Activated naive CD4-positive, alpha-beta T cell treated with anti-CD3 and anti-CD28 coated beads, Interleukin-2, amount 10 ng/mL, durations not matched to agents 7 days and 5 days (primary cell): ENCODE results near the gene ITFG2.
"Not testable (repeated sequence)": the region's sequence is repeated elsewhere in the genome, so short reads cannot be mapped to it uniquely, and the experiment has no call there.

Experiments used
- CTCF ChIA-PET: fragments of 350-600 bp; sonication (Branson Sonifier 250); formaldehyde crosslinking; loops from one replicate; lab custom pipeline; 2021; ENCODE audit warnings: antibody characterized with exemption; lab: Charles Lee
- DNase-seq: peaks from one replicate; pipeline ENCODE4 v3.0.0-alpha.2; 2020
- H3K27ac Mint-ChIP-seq: one replicate; pipeline ENCODE4 v1.8.0; 2021; ENCODE audit warnings: mild to moderate bottlenecking, moderate library complexity, mixed read lengths
- H3K27me3 Mint-ChIP-seq: one replicate; pipeline ENCODE4 v1.8.0; 2021; ENCODE audit warnings: mild to moderate bottlenecking, mixed read lengths
- H3K36me3 Mint-ChIP-seq: one replicate; pipeline ENCODE4 v1.8.0; 2021; ENCODE audit warnings: mixed read lengths
- H3K4me1 Mint-ChIP-seq: one replicate; pipeline ENCODE4 v1.8.0; 2021; ENCODE audit warnings: mixed read lengths
- H3K4me3 Mint-ChIP-seq: one replicate; pipeline ENCODE4 v1.8.0; 2021; ENCODE audit warnings: mild to moderate bottlenecking, moderate library complexity, mixed read lengths
- H3K9me3 Mint-ChIP-seq: one replicate; pipeline ENCODE4 v1.8.0; 2021; ENCODE audit warnings: mixed read lengths

ITFG2 gene

DNA sequence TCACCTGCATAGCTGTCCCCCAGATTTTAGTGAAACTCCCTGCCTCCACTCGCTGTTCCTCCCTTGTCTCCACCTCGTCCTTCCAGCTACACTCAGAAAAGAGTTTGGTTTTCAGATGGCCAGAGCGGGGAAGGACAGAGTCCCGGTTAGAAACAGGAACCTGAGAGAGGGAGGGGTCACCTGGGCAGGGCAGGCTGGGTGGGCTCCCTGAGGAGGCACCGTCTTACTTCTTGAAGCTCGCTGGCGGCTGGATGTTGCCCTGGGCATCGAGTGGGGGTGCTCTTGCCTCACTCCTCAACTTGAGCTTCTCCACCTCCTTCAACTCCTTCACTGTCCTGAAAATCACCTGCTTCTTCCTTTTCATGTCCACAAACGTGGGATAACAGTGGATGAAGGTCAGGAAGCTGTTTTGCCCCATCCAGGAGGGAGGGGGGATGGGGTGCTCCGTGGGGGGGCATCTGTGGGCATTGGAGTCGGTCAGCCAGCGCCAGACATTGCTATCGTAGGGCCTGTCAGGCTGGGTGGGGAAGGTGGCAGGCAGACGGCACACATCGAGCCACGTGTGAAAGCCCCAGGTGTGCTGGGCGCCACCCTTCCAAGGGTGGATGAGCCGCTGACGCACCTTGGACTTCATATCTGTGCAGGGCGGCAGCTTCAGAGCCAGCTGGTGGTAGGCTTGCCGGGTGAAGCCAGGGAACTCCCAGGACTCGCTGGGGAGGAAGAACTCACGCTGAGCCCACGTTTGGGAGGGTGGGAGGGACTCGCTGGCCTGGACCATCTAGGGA, 42.4 kb downstream of the ITFG2 start:
- H3K4me1 Mint-ChIP-seq, result no peaks in the 10 kb centered on the region
- DNase-seq, result no peak

DNA sequence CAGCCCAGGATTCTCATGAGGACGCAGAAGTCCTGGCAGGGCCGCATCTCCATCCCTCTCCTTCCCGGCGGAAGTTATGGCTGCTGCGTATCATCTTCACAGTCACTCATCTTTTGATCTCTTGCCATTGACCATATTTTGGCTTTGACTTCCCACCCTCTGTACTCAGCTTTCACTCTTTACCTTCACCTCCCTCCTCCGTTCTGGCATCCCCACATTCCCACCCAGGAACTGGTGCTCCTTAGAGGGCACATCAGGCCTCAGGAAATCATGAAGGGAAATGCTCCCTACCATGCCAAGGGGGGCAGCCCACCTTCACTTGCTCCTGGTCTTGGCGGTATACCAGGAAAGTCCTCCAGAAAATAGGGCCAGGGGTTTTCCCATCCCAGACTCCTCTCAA, 43.1 kb downstream of the ITFG2 start:
- no peak for DNase-seq
- no peaks in the 10 kb centered on the region for H3K9me3 Mint-ChIP-seq
- peaks cover 31% of the 10 kb centered on the region for H3K36me3 Mint-ChIP-seq
- no peaks in the 10 kb centered on the region for H3K4me1 Mint-ChIP-seq
- no peak overlapping the region for H3K27ac Mint-ChIP-seq
- H3K27me3 Mint-ChIP-seq, result no peaks in the 10 kb centered on the region
- H3K4me3 Mint-ChIP-seq, result no peak overlapping the region
- CTCF ChIA-PET, result interaction anchor here (1.3 to 2.4 kb wide), 3 partner anchors 83 to 220 kb away, joined by 3 to 35 read pairs (median 4); no protein-coding TSS in a partner anchor

More for the DNA sequence above, 42.4 kb downstream of the ITFG2 start:
- CTCF ChIA-PET, result interaction anchor here (0.8 to 2.6 kb wide), 10 partner anchors 9 to 186 kb away, joined by 3 to 35 read pairs (median 5); no protein-coding TSS in a partner anchor
- H3K4me3 Mint-ChIP-seq, result no peak overlapping the region
- no peaks in the 10 kb centered on the region for H3K9me3 Mint-ChIP-seq
- H3K36me3 Mint-ChIP-seq, result peaks cover 25% of the 10 kb centered on the region
- H3K27me3 Mint-ChIP-seq, result no peaks in the 10 kb centered on the region
- no peak overlapping the region for H3K27ac Mint-ChIP-seq

DNA sequence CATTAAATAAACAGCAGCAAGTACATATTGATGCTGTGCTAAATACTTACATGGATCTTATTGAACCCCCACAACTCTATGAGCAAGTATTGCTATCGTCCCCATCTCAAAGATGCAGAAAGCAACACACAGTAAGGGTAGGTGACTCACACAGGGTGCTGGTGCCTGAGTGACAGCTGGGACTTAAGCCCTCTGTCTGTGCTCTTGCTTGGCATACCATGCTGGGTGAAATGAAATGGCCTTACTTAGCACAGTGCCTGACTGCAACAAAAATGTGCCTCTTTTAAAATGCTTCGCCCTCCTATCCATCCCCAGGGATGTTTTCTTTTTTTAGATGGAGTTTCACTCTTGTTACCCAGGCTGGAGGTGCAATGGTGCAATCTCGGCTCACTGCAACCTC, 43.6 kb downstream of the ITFG2 start:
- no peaks in the 10 kb centered on the region for H3K9me3 Mint-ChIP-seq
- H3K4me3 Mint-ChIP-seq, result no peak overlapping the region
- no peaks in the 10 kb centered on the region for H3K4me1 Mint-ChIP-seq
- no peak for DNase-seq
- H3K27me3 Mint-ChIP-seq, result no peaks in the 10 kb centered on the region
- H3K36me3 Mint-ChIP-seq, result peaks cover 31% of the 10 kb centered on the region
- CTCF ChIA-PET, result interaction anchor here (0.9 to 1.6 kb wide), 2 partner anchors 13 to 219 kb away, joined by 3 read pairs; no protein-coding TSS in a partner anchor
- H3K27ac Mint-ChIP-seq, result no peak overlapping the region

- Mint-ChIP-seq H3K27me3 (no peaks in the 10 kb centered on the region), H3K36me3 (peaks cover 38% of the 10 kb centered on the region), H3K4me1 (no peaks in the 10 kb centered on the region), H3K9me3 (no peaks in the 10 kb centered on the region), H3K27ac (no peak within 1 kb of the TSS), H3K4me3 (no peak within 1 kb of the TSS)
- CTCF ChIA-PET, result interaction anchor here (0.9 to 1.6 kb wide), 2 partner anchors 14 to 218 kb away, joined by 3 read pairs; no protein-coding TSS in a partner anchor
- DNase-seq, result no peak
Measured at GRCh38 chr12:2857021-2857431, 44.6 kb downstream of the ITFG2 start, which contains the start of gene TEX52. TEX52 (minus strand) TSS chr12:2857039; CDS start chr12:2857026, 13 bp downstream.

DNA sequence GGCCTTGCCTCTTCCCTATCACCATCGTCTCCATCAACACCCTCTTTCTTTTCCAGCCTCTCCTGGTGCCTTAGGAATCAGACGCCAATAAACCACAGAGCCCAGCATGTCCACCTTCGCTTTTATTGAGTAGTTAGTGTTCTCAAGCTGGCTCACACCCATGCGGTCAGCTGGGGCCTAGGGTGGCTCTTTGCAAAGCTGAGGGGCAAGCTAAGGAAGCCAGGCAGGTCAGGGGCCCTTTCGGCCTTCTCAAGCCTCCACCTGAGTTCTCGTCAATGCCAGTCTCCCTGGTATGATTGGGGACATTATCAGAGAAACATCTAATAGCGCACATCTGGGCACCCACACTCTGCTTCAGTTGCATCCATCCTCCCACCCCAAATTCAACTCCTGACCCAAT, 45.1 kb downstream of the ITFG2 start:
- H3K4me1 Mint-ChIP-seq, result no peaks in the 10 kb centered on the region
- H3K4me3 Mint-ChIP-seq, result no peak overlapping the region
- no peak for DNase-seq
- CTCF ChIA-PET, result no interaction called here
- no peaks in the 10 kb centered on the region for H3K27me3 Mint-ChIP-seq
- H3K36me3 Mint-ChIP-seq, result peaks cover 40% of the 10 kb centered on the region
- no peak overlapping the region for H3K27ac Mint-ChIP-seq
- H3K9me3 Mint-ChIP-seq, result no peaks in the 10 kb centered on the region

DNA sequence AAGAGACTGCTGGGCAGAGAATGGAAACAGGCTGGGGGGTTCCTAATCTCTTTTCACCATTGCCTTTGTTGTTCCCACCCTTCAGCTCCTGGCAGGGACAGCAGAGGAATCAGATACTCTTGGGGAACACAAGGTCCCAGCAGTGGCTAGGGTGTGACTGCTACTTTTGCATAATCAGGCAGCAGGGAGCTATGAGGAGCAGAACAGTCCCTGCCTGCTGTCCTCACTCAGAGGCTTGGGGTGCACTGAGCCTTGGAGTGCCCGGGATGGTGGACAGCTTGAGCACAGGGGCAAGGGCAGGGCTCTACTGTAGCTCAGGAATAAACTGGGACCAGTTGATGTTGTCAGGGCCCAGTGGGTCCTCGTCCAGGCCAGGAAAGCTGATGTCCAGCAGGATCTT, 45.9 kb downstream of the ITFG2 start:
- no peak overlapping the region for H3K27ac Mint-ChIP-seq
- peaks cover 47% of the 10 kb centered on the region for H3K36me3 Mint-ChIP-seq

DNA sequence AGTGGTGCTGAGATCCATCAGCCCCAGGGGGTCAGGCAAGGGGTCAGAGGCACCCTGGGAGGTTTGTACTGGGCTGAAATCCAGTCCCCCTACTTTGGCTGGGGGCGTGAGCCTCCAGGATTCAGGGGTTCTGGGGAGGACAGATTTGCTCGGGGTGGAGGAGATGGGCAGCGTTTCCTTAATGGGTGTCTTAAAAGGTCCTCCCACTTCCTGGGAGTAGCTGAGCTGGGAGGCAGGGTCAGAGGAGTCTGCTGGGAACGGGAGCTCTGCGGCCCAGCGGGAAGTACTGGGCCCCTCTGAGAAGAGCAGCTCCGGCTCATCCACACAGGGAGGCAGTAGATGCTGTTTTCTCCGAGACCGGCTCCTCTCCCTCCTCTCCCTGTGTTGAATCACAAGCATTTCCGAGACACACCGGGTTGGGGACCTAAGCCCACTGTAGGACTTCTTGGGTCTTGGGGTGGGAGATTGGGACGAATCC, 46.5 kb downstream of the ITFG2 start:
- H3K4me1 Mint-ChIP-seq, result no peaks in the 10 kb centered on the region
- CTCF ChIA-PET, result interaction anchor here (1.9 kb wide), 1 partner anchor 86 kb away, joined by 4 read pairs; no protein-coding TSS in a partner anchor
- DNase-seq, result no peak

More for the DNA sequence above, 45.9 kb downstream of the ITFG2 start:
- no peaks in the 10 kb centered on the region for H3K9me3 Mint-ChIP-seq
- CTCF ChIA-PET, result interaction anchor here (0.6 kb wide), 1 partner anchor 9 kb away, joined by 3 read pairs; no protein-coding TSS in a partner anchor
- H3K27me3 Mint-ChIP-seq, result no peaks in the 10 kb centered on the region
- no peak overlapping the region for H3K4me3 Mint-ChIP-seq
- H3K4me1 Mint-ChIP-seq, result no peaks in the 10 kb centered on the region
- DNase-seq, result no peak

GRCh38 chr12:2860170-2860569, 47.7 kb downstream of the ITFG2 start:
- Mint-ChIP-seq H3K27me3 (no peaks in the 10 kb centered on the region), H3K9me3 (no peaks in the 10 kb centered on the region), H3K36me3 (peaks cover 58% of the 10 kb centered on the region), H3K4me3 (no peak overlapping the region), H3K4me1 (no peaks in the 10 kb centered on the region), H3K27ac (no peak overlapping the region)
- DNase-seq, result no peak
- CTCF ChIA-PET, result interaction anchor here (0.6 to 1.9 kb wide), 2 partner anchors 10 to 85 kb away, joined by 3 to 4 read pairs; no protein-coding TSS in a partner anchor

More for the DNA sequence above, 46.5 kb downstream of the ITFG2 start:
- Mint-ChIP-seq H3K9me3 (no peaks in the 10 kb centered on the region), H3K27ac (no peak overlapping the region), H3K4me3 (no peak overlapping the region), H3K36me3 (peaks cover 49% of the 10 kb centered on the region), H3K27me3 (no peaks in the 10 kb centered on the region)

- no peaks in the 10 kb centered on the region for H3K9me3 Mint-ChIP-seq
- H3K36me3 Mint-ChIP-seq, result peaks cover 67% of the 10 kb centered on the region
- no peaks in the 10 kb centered on the region for H3K4me1 Mint-ChIP-seq
- DNase-seq, result no peak
- H3K4me3 Mint-ChIP-seq, result no peak overlapping the region
- CTCF ChIA-PET, result no interaction called here
- no peak overlapping the region for H3K27ac Mint-ChIP-seq
- H3K27me3 Mint-ChIP-seq, result no peaks in the 10 kb centered on the region
Measured at GRCh38 chr12:2862876-2863275, 50.4 kb downstream of the ITFG2 start.

- CTCF ChIA-PET, result interaction anchor here (1.0 to 1.1 kb wide), 2 partner anchors 9 to 18 kb away, joined by 3 to 6 read pairs; no protein-coding TSS in a partner anchor
- not testable (repeated sequence) for DNase-seq, H3K27ac Mint-ChIP-seq, H3K4me1 Mint-ChIP-seq, H3K9me3 Mint-ChIP-seq, H3K4me3 Mint-ChIP-seq, H3K27me3 Mint-ChIP-seq
- peaks cover 67% of the 10 kb centered on the region for H3K36me3 Mint-ChIP-seq
Measured at GRCh38 chr12:2863402-2863801, 50.9 kb downstream of the ITFG2 start.

DNA sequence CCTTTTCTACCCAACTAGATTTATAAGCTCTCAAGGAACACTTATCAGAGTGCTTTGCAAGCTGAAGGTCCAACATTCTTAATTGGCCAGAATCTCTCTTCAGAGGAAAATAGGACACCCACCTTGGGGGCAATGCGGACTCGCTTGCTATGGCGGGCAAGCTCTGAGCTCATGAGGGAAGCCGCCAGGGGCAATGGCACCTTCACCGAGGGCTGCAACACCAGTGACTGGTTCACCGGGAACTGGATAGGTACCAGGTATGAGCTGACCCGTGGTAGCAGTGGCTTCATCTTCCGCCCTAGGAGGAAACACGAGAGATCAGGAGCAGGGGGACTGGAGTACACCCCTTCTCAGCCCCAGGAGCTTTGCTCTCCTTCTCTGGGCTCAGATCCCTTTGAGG, 51.7 kb downstream of the ITFG2 start:
- H3K4me3 Mint-ChIP-seq, result no peak overlapping the region
- peaks cover 2% of the 10 kb centered on the region for H3K4me1 Mint-ChIP-seq
- no peak for DNase-seq
- no peaks in the 10 kb centered on the region for H3K9me3 Mint-ChIP-seq
- peak overlapping the region; percentile 35 for H3K27ac Mint-ChIP-seq
- CTCF ChIA-PET, result interaction anchor here (0.8 to 1.1 kb wide), 3 partner anchors 10 to 19 kb away, joined by 3 to 6 read pairs (median 3); no protein-coding TSS in a partner anchor
- peaks cover 70% of the 10 kb centered on the region for H3K36me3 Mint-ChIP-seq
- H3K27me3 Mint-ChIP-seq, result no peaks in the 10 kb centered on the region

- H3K4me1 Mint-ChIP-seq, result peaks cover 15% of the 10 kb centered on the region
- H3K36me3 Mint-ChIP-seq, result peaks cover 53% of the 10 kb centered on the region
- CTCF ChIA-PET, result interaction anchor here (0.8 kb wide), 1 partner anchor 76 kb away, joined by 3 read pairs; no protein-coding TSS in a partner anchor
- DNase-seq, H3K27me3 Mint-ChIP-seq, H3K27ac Mint-ChIP-seq, H3K4me3 Mint-ChIP-seq, H3K9me3 Mint-ChIP-seq: not testable (repeated sequence)
Measured at GRCh38 chr12:2868986-2869632, 56.6 kb downstream of the ITFG2 start.
